Fibroblast of skin of left biceps (primary cell): Measurements from ENCODE around the gene WIPF2.

Experiments
- DNase-seq, 2 experiments: peaks; one replicate each; pipeline ENCODE4 v3.0.0-alpha.2; 2013; ENCODE audit warnings: low read depth in 2 of 2

WIPF2 gene

GRCh38 chr17:40218740-40219593, at the start of gene WIPF2:
TSS of gene WIPF2 (plus strand) at chr17:40219304. CDS start at chr17:40256460, 37,156 bp downstream.
- peak; percentile 88 to 91 for DNase-seq

DNA sequence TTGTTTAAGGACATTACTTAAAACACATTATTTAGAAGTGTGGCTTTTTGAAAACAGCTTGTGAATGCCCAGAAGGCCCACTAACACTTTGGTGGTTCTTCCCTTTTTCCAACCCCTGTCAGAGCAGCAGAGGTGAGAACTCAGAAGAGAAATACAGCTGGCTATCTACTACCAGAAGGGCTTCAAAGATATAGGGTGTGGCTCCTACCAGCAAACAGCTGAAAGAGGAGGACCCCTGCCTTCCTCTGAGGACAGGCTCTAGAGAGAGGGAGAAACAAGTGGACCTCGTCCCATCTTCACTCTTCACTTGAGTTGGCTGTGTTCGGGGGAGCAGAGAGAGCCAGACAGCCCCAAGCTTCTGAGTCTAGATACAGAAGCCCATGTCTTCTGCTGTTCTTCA, 48.8 kb upstream of the WIPF2 start:
- no peak for DNase-seq

- DNase-seq, result no peak
Observed at GRCh38 chr17:40171750-40172149, 47.4 kb upstream of the WIPF2 start.

GRCh38 chr17:40173091-40173777, 45.9 kb upstream of the WIPF2 start:
- DNase-seq, result no peak

DNA sequence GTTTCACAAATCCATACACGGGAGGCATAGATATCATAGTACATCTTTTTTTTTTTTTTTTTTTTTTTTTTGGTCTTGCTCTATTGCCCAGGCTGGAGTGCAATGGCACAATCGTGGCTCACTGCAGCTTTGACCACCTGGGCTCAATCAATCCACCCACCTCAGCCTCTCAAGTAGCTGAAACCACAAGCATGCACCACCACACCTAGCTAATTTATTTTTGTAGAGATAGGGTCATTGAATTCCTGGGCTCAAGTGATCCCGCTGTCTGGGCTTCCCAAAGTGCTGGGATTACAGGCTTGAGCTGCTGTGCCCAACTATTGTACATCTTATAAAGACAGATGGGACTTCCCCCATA, 45.3 kb upstream of the WIPF2 start:
- no peak for DNase-seq

- no peak for DNase-seq
Observed at GRCh38 chr17:40174514-40174913, 44.6 kb upstream of the WIPF2 start.

DNA sequence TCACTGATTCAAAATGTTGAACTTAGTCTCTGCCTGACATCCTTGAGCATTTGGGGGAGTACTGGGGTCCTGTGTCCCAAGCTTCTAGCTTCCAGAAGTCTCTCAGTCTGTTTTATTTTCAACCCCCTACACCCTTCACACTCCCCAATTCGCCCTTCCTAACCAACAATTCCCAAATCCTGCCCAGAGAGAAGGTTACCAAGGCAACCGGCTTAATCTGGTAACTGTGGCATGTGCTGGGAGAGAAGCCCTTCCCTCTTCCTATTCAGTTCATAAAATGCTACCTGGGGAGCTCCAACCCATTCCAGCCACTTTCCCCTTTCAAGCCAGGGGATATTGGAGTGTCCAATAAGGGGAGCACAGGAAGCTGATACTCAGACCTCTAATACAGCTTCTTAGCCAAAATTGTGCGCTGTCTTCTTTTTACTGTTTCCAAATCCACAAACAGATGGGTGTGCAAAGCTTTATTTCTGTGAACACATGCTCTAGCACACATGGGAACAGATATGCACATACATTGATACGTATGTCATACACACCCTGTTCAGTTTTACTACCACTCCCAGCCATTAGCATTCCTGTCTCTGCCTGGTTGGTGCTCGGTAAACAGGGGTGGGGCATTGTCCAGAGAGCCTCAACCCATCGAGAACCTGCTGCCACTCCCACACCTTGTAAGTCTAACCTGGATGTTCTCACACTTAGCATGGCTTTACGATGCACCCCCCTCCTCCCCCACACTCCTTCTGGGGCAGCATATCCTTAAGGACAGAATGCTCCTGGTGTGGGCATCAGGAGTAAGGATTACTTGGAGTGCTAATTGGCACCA, 43.0 kb upstream of the WIPF2 start:
- no peak for DNase-seq

DNA sequence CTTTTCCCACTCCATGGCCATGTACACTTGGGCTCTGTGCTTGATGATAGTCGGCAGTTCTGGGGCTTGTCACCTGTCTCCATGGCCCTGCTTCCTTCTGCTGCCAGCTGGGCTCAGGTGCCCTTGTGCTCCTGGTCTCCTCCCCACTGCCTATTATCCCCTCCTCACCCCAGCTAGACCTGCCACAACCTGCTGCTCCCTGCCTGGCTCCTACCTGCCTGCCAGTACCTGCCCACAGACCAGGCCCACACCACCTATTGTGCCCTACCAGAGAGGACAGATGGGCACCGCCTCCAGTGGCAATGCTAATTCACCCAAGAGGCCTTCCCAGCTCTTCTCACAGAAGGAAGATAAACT, 42.4 kb upstream of the WIPF2 start:
- no peak for DNase-seq

DNA sequence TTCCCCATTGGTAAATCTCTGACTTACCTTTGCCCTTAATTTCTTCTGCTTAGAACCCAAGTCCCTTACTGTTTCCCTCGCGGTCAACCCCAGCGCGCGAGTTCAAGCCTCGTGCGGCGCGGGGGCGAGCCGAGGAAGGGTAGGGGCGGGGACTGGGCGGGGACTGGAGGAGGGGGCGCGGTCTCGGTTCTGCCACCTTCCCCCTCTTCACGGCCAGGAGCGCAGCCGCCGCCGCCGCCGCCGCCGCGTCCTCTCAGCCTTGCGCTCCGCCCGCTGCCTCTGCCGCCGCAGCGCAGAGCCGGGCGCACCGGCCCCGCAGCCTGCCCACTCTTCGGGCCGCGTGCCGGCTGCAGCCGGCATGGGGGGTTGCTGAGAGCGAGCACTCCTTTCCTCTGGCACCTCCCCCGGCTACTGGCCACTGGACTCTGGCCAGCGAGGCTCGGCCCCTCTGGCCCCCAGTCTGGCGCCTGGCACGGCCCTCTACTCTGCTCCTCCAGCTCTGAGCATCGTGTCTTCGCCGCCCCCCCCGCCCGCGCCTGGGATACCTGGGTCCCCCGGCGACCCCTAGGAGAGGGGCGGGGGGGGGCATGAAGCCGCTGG, 41.7 kb upstream of the WIPF2 start, which contains the start of gene RAPGEFL1:
Gene RAPGEFL1 (plus strand): TSS at position 196 of the 600 bp plus-strand sequence. CDS start 392 bp downstream, at position 588.
- DNase-seq, result peak in 1 of 2 experiments; percentile 14

DNA sequence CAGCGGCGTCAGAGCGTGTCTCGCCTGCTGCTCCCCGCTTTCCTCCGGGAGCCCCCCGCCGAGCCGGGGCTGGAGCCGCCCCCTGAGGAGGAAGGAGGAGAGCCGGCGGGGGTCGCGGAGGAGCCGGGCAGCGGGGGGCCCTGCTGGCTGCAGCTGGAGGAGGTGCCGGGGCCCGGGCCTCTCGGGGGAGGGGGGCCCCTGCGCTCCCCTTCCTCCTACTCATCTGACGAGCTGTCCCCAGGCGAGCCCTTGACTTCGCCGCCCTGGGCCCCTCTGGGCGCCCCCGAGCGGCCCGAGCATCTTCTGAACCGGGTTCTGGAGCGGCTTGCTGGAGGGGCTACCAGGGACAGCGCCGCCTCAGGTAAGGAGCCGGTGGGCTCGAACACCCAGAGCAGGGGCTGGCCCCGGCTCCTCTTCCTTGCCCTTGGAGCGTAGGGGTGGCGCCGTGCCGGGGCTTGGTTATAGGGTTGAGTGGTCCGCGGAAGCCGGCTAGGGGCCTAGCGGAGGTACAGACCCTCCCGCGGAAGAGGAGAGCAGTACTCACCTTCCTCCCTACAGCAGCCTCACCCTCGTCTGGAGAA, 41.0 kb upstream of the WIPF2 start:
- DNase-seq, result no peak

GRCh38 chr17:40178660-40179059, 40.4 kb upstream of the WIPF2 start:
- DNase-seq, result no peak

DNA sequence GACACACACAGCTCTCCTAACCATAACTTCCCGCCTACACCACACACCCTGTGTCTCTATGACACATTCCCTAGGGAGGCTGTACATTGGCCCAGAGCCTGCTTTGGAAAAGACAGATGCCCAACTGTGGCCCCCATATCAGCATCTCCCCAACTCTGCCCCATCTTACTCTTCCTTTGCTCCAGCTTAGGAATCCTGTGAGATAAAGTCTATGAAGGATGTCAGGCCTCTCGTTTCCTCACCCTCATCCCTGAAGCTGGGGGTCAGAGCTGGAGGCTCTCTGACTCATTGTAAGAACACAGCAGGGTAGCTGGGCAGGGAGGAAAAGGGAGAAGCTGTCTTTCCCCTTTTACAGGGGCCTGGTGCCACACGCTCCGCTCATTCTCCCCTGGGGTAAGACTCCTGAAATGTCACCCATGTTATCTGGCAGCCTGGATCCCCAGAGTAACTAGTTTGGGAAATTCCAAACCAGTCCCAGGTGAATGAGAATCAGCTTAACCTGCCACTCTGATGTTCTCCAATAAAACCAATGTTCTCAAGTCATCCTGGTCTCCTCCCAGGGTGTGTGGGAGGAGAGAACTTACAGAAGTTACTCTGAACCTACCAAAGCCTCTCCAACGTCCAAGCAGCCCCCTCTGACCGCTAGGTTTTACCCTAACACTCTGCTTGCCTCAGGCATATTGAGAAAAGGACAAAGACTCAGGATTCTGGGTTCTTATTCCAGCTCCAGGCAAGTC, 39.0 kb upstream of the WIPF2 start:
- peak in 1 of 2 experiments; percentile 13 for DNase-seq

DNA sequence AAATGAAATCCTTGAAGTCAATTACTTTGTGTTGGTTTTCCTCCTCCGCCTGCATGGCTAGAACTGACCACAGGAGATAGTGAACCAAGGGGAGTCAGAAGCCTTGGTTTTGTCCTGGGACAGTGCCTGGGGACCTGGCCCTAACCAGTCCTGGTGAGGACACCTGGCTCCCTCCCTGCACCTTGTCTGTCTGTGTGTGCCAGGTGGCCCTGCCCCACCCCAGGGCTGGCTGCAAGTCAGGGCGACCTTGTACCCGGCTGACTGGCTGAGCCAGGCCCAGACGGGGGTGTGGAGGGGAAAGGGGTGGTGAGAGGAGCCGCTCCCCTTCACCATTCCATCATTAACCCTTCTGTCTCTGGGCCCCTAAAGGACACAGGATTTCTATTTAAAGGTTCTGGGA, 38.4 kb upstream of the WIPF2 start:
- DNase-seq, result no peak

GRCh38 chr17:40181205-40181604, 37.9 kb upstream of the WIPF2 start:
- DNase-seq, result no peak

DNA sequence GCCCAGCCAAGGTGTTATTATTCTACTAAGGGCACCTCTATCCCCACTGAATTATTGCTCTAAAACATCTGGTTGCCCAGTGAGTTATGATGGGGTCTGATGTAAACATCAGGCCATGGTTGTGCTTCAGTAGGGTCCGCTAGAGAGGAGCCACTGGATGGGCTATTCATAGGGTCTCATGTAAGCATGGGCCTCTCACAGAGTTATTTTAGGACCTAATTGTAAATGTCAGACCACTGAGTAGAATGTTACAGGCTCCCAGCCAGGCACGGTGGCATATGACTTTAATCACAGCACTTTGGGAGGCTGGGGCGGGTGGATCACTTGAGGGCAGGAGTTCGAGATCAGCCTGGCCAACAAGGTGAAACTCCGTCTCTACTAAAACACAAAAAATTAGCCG, 36.5 kb upstream of the WIPF2 start:
- DNase-seq, result no peak

- DNase-seq, result no peak
Observed at GRCh38 chr17:40187238-40187637, 31.9 kb upstream of the WIPF2 start.

- DNase-seq, result no peak
Observed at GRCh38 chr17:40188694-40189093, 30.4 kb upstream of the WIPF2 start.

DNA sequence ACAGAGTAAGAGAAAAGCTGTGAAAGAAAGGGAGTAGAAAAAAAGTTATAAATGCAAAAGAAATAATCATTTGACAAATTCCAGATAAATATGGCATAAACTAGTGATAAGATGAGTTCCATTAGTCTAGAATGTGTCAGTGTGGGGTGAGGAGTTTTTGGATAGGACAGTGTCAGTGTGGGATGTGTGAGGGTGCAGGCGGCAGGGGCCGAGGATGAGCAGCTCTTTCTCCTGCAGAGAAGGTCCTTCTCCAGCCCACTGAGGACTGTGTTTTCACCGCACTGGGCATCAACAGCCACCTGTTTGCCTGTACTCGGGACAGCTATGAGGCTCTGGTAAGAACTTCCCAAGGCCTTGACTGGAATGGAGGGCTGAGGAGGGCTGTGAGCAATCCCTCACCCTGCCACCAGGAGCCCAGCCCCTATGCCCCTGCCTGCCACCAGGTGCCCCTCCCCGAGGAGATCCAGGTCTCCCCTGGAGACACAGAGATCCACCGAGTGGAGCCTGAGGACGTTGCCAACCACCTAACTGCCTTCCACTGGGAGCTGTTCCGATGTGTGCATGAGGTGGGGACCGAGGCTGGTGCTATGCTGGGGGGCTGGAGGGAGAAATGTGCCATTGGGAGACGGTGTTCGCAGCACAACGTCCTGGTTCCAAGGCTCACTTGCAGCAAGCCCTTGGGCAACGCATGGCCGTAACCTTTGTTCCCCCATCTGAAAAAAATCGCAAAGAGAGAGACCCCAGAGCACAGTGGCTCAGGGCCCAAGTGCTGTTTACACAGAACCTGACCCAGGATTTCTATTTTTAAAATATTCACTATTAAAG, 28.7 kb upstream of the WIPF2 start:
- DNase-seq, result no peak

DNA sequence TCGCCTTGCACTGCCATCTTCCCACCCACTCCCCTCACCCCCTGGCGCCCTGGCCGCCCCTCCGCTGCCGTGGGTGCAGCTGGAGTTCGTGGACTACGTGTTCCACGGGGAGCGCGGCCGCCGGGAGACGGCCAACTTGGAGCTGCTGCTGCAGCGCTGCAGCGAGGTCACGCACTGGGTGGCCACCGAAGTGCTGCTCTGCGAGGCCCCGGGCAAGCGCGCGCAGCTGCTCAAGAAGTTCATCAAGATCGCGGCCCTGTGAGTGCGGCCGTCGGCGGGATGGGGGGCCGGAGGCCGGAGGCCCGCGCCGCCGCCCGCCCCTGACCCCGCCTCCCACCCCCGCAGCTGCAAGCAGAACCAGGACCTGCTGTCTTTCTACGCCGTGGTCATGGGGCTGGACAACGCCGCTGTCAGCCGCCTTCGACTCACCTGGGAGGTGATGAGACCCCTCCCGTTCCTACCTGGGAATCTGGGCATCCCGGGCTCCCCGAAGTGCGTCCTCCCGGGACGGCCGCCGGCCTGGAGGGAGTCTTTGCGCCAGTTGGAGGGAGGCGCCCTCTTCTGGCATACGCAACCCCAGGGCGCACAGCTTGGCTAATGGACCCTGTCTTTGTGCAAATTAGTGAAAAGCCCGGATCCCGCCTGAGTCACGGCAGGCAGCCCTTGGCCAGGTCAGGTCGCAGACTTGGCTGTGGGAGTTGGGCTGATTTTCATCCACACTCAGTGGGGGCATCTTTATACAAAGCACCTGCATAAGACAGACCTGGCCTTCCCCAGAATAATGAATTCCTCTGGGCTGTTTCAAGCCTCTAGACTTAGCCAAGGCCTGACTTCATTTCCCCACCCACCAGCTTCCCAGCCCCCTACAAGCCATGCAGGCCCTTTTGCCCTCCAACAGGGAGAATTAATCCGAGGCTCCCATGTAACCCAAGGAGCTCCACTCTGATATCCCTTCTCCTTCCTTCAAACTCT, 27.6 kb upstream of the WIPF2 start:
- DNase-seq, result peak in 1 of 2 experiments; percentile 14
